Keratinocyte (primary cell): ENCODE measurements around the gene ERH. TPM values are rescaled to one million over a fixed set of nuclear protein-coding genes. Genes with fewer than 3 reads are reported as not detected.

Experiments used
- DNase-seq: peaks from one replicate; pipeline ENCODE4 v3.0.0-alpha.2; 2011; ENCODE audit warnings: low read depth, missing footprints, low spot score
- FAIRE-seq: peaks from 2 replicates; lab custom pipeline; 2011; peaks lifted over from hg19 to GRCh38; lab: Jason Lieb, UNC
- H2AFZ ChIP-seq: 2 replicates; pipeline ENCODE4 v1.6.0; 2012; ENCODE audit warnings: low read length, control low read depth, inconsistent platforms; ENCODE audit not compliant: control insufficient read depth
- H3K27ac ChIP-seq: 2 replicates; pipeline ENCODE4 v1.5.1; 2011; ENCODE audit warnings: low read length; ENCODE audit not compliant: control insufficient read depth, insufficient read depth
- H3K27me3 ChIP-seq: 3 replicates; pipeline ENCODE4 v1.6.0; 2011; ENCODE audit warnings: low read length; ENCODE audit not compliant: control insufficient read depth, insufficient read depth; ENCODE audit errors: extremely low read depth
- H3K36me3 ChIP-seq, 2 experiments: 2 replicates in 1 of 2; 3 replicates in 1 of 2; pipeline ENCODE4 v1.5.1; 2011; ENCODE audit warnings: low read length in 2 of 2, mild to moderate bottlenecking in 1 of 2; ENCODE audit not compliant: control insufficient read depth in 2 of 2, insufficient read depth in 2 of 2; ENCODE audit errors: extremely low read depth in 1 of 2
- H3K4me1 ChIP-seq: 3 replicates; pipeline ENCODE4 v1.5.1; 2011; ENCODE audit warnings: low read length; ENCODE audit not compliant: control insufficient read depth, insufficient read depth; ENCODE audit errors: extremely low read depth
- H3K4me2 ChIP-seq: 3 replicates; pipeline ENCODE4 v1.6.0; 2011; ENCODE audit warnings: low read depth, low read length; ENCODE audit not compliant: control insufficient read depth, insufficient read depth; ENCODE audit errors: extremely low read depth
- H3K4me3 ChIP-seq, 3 experiments: fragments of 200-600 bp in 1 of 3; sonication (generic) in 1 of 3; 2 replicates in 2 of 3; 3 replicates in 1 of 3; pipeline ENCODE4 v1.5.1; 2011 to 2016; ENCODE audit warnings: low read length in 3 of 3, mild to moderate bottlenecking in 3 of 3, control low read depth in 2 of 3, inconsistent platforms in 1 of 3, low read depth in 1 of 3, mixed read lengths in 1 of 3, mixed run types in 1 of 3, moderate library complexity in 1 of 3; ENCODE audit not compliant: control insufficient read depth in 2 of 3, insufficient read depth in 2 of 3; ENCODE audit errors: extremely low read depth in 1 of 3
- H3K79me2 ChIP-seq: 2 replicates; pipeline ENCODE4 v1.6.0; 2012; ENCODE audit warnings: low read length; ENCODE audit not compliant: control insufficient read depth, insufficient read depth
- H3K9ac ChIP-seq: 3 replicates; pipeline ENCODE4 v1.6.0; 2011; ENCODE audit warnings: low read length; ENCODE audit not compliant: control insufficient read depth, insufficient read depth; ENCODE audit errors: extremely low read depth
- H3K9me1 ChIP-seq: 3 replicates; pipeline ENCODE4 v1.6.0; 2011; ENCODE audit warnings: low read length; ENCODE audit not compliant: control insufficient read depth, insufficient read depth; ENCODE audit errors: extremely low read depth
- H3K9me3 ChIP-seq: 2 replicates; pipeline ENCODE4 v1.5.1; 2012; ENCODE audit warnings: low read depth, low read length; ENCODE audit not compliant: control insufficient read depth
- H4K20me1 ChIP-seq: 3 replicates; pipeline ENCODE4 v1.6.0; 2011; ENCODE audit warnings: low read length; ENCODE audit not compliant: control insufficient read depth, insufficient read depth; ENCODE audit errors: extremely low read depth
- CTCF ChIP-seq, 3 experiments: IDR thresholded peaks in 1 of 3; conservative IDR thresholded peaks in 1 of 3; optimal IDR thresholded peaks in 1 of 3; 2 replicates in 2 of 3; 3 replicates in 1 of 3; pipeline versions ENCODE3 to v1.5.1; 2011; ENCODE audit warnings: low read length in 3 of 3, mild to moderate bottlenecking in 3 of 3, moderate library complexity in 2 of 3, control low read depth in 1 of 3, inconsistent platforms in 1 of 3; ENCODE audit not compliant: insufficient read depth in 2 of 3; ENCODE audit errors: extremely low read depth in 1 of 3
- EZH2 ChIP-seq: IDR thresholded peaks from one replicate; pipeline ENCODE4 v1.6.1; 2012; ENCODE audit warnings: inconsistent platforms, mild to moderate bottlenecking, low read length, moderate library complexity
- dilution Hi-C: fragments of 300-500 bp; cut with MboI; formaldehyde crosslinking; loops from one replicate; pipeline ENCODE4 v1.7.0; 2020; ENCODE audit warnings: low sequenced_read_pairs; ENCODE audit not compliant: extremely low pct_ligation_motif_present
- polyA plus RNA-seq, 5 experiments: library from polyadenylated mRNA; depleted of rRNA in 3 of 5; stranded (reverse) in 3 of 5; stranded (forward) in 1 of 5; unstranded in 1 of 5; fragments of >200 nt; gene quantifications; 1 replicate in 1 of 5; 2 replicates in 3 of 5; 3 replicates in 1 of 5; pipeline versions ENCODE4 v1.2.1 to v1.2.3, GENCODE V29; 2011 to 2012; ENCODE audit warnings: missing spikeins in 2 of 5, low read depth in 1 of 5, low replicate concordance in 1 of 5

The ERH gene
- polyA plus RNA-seq, 1 donor (not counting 4 experiments of a cell fraction or from before 2014, with no cell fraction given): 256 TPM

GRCh38 chr14:69344171-69344570, 53.9 kb downstream of the ERH start:
- Histone ChIP-seq H3K9me1 (no peaks in the 10 kb centered on the region), H3K4me3 (no peak overlapping the region), H4K20me1 (no peaks in the 10 kb centered on the region), H3K9ac (no peak overlapping the region), H3K4me2 (no peak overlapping the region), H3K36me3 (no peaks in the 10 kb centered on the region), H3K9me3 (no peaks in the 10 kb centered on the region), H3K4me1 (no peaks in the 10 kb centered on the region), H3K27ac (no peak overlapping the region), H2AFZ (no peak overlapping the region), H3K27me3 (peaks cover 41% of the 10 kb centered on the region), H3K79me2 (no peaks in the 10 kb centered on the region)
- FAIRE-seq (no peak), DNase-seq (no peak)
- dilution Hi-C loops: no loop called here
- TF ChIP-seq EZH2 (no peak), CTCF (optimal IDR thresholded peaks at IDR 0.05 in 1 of 3, IDR thresholded peaks at IDR 0.05 in 1 of 3, conservative IDR thresholded peaks at IDR 0.05 in 1 of 3; ENCODE audit: extremely low read depth in 1 of 3, insufficient read depth in 2 of 3, low read length in 3 of 3) (no peak)

- dilution Hi-C loops: no loop called here
- no peaks in the 10 kb centered on the region for H4K20me1 ChIP-seq
- H3K4me2 ChIP-seq: peak overlapping the region; percentile 1
- H3K79me2 ChIP-seq: no peaks in the 10 kb centered on the region
- H3K4me1 ChIP-seq: no peaks in the 10 kb centered on the region
- no peak overlapping the region for H3K27ac ChIP-seq
- no peak overlapping the region for H2AFZ ChIP-seq
- H3K4me3 ChIP-seq: no peak overlapping the region
- H3K9me1 ChIP-seq: no peaks in the 10 kb centered on the region
- DNase-seq: no peak
- no peaks in the 10 kb centered on the region for H3K36me3 ChIP-seq
- no peak for TF ChIP-seq CTCF (optimal IDR thresholded peaks at IDR 0.05 in 1 of 3, IDR thresholded peaks at IDR 0.05 in 1 of 3, conservative IDR thresholded peaks at IDR 0.05 in 1 of 3; ENCODE audit: extremely low read depth in 1 of 3, insufficient read depth in 2 of 3, low read length in 3 of 3)
- no peak for TF ChIP-seq EZH2
- peaks cover 35% of the 10 kb centered on the region for H3K27me3 ChIP-seq
- no peak overlapping the region for H3K9ac ChIP-seq
- no peak for FAIRE-seq
- no peaks in the 10 kb centered on the region for H3K9me3 ChIP-seq
Observed at GRCh38 chr14:69342928-69343525, 55.1 kb downstream of the ERH start.
